IPS DF 6.9 (cell line): ENCODE data around the gene SHMT2.

Experiments used
- DNase-seq: peaks from one replicate; pipeline ENCODE4 v3.0.0-alpha.2; 2013; ENCODE audit warnings: low read depth, low spot score
- H3K27ac ChIP-seq: one replicate; pipeline ENCODE4 v1.5.1; 2013; ENCODE audit warnings: low read length, control low read depth
- H3K27me3 ChIP-seq: 2 replicates; pipeline ENCODE4 v1.6.1; 2013; ENCODE audit warnings: mild to moderate bottlenecking, low read length; ENCODE audit not compliant: control insufficient read depth, insufficient read depth
- H3K36me3 ChIP-seq: 2 replicates; pipeline ENCODE4 v1.6.1; 2013; ENCODE audit warnings: low read length; ENCODE audit not compliant: control insufficient read depth, insufficient read depth
- H3K4me1 ChIP-seq: 2 replicates; pipeline ENCODE4 v1.6.1; 2013; ENCODE audit warnings: low read length; ENCODE audit not compliant: control insufficient read depth, insufficient read depth
- H3K4me3 ChIP-seq: 2 replicates; pipeline ENCODE4 v1.5.1; 2013; ENCODE audit warnings: mild to moderate bottlenecking, low read length
- H3K9me3 ChIP-seq: 2 replicates; pipeline ENCODE4 v1.6.1; 2013; ENCODE audit warnings: low read length, inconsistent platforms; ENCODE audit not compliant: control insufficient read depth, insufficient read depth
- WGBS: extraction: QIAGEN DNeasy Blood & Tissue Kit; methylation state at CpG from one replicate; pipeline ENCODE4 v1.1.7; 2013; ENCODE audit warnings: mixed read lengths, missing lambda C conversion rate; ENCODE audit not compliant: insufficient read length, insufficient coverage; 5-methylcytosine and 5-hydroxymethylcytosine counted together

SHMT2 gene

DNA sequence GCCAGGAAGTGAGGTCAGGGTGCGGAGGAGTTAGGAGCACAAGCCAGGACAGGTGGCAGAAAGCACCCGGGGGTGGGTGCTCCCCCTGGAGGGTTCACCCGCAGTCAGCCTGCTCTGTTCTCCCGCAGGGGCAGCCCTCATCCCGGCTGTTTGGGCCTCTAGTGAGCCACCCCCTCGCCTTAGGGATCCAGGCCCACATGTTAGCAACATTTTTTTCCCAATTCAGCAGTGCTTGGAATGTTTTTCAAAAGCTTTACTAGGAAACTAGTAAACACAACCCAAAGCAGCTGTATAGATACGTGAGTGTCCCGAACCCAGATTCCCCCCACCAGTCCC lies 41.5 kb upstream of the SHMT2 start:
- H3K27me3 ChIP-seq, result no peaks in the 10 kb centered on the region
- no peak overlapping the region for H3K4me3 ChIP-seq
- H3K27ac ChIP-seq, result no peak overlapping the region
- H3K36me3 ChIP-seq, result peaks cover 81% of the 10 kb centered on the region
- H3K9me3 ChIP-seq, result no peaks in the 10 kb centered on the region
- no peak for DNase-seq
- WGBS, result no CpG with 5 or more reads among the region's 8 CpGs
- no peaks in the 10 kb centered on the region for H3K4me1 ChIP-seq

DNA sequence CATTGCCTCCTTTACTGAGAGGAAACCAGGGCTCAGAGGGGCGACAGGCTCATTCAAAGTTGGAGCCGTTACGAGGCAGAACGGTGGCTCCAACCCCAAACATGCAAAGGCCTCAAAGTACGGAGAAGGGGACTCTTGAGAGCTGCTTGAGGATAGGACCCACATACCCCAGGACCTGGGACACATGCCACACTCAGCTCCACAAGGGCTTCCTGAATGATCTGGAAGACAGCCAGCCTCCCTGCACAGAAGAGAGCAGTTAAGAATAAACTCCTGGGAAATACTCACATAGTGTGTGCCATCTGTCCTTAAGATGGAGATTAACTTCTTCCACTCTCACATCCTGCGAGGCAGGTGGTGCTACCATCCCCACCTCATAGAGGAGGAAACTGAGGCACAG lies 39.5 kb upstream of the SHMT2 start:
- Histone ChIP-seq H3K27ac (no peak overlapping the region), H3K4me1 (no peaks in the 10 kb centered on the region), H3K36me3 (peaks cover 82% of the 10 kb centered on the region), H3K4me3 (no peak overlapping the region), H3K27me3 (no peaks in the 10 kb centered on the region), H3K9me3 (no peaks in the 10 kb centered on the region)
- WGBS, result no CpG with 5 or more reads among the region's 6 CpGs
- DNase-seq, result no peak

- no CpG with 5 or more reads among the region's 23 CpGs for WGBS
- Histone ChIP-seq H3K27me3 (no peaks in the 10 kb centered on the region), H3K36me3 (peaks cover 82% of the 10 kb centered on the region), H3K27ac (no peak overlapping the region), H3K4me3 (no peak overlapping the region), H3K9me3 (no peaks in the 10 kb centered on the region), H3K4me1 (no peaks in the 10 kb centered on the region)
- no peak for DNase-seq
Measured at GRCh38 chr12:57190821-57191220, 38.7 kb upstream of the SHMT2 start.

- WGBS, result 100% methylated on average over 3 of the region's 11 CpGs
- DNase-seq, result no peak
- Histone ChIP-seq H3K4me3 (no peak overlapping the region), H3K9me3 (no peaks in the 10 kb centered on the region), H3K27ac (no peak overlapping the region), H3K27me3 (no peaks in the 10 kb centered on the region), H3K4me1 (no peaks in the 10 kb centered on the region), H3K36me3 (peaks cover 81% of the 10 kb centered on the region)
Measured at GRCh38 chr12:57191410-57191809, 38.1 kb upstream of the SHMT2 start.

DNA sequence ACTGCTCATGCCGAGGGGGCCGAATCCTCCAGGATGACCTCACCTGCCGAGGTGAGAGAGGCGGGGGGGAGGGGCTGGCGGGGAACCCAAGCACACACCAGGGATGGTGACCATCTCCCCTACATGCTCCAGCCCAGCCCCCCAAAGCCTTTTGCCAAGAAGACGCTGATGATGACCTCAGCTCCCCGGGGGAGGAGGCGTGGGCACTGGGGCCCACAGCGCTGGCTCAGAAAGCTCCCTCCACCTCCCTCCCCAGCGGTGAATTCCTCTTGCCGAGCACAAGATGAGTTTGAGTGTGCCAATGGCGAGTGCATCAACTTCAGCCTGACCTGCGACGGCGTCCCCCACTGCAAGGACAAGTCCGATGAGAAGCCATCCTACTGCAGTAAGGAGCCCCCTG lies 36.6 kb upstream of the SHMT2 start:
- Histone ChIP-seq H3K27me3 (no peaks in the 10 kb centered on the region), H3K36me3 (peaks cover 84% of the 10 kb centered on the region)
- no CpG with 5 or more reads among the region's 16 CpGs for WGBS

DNA sequence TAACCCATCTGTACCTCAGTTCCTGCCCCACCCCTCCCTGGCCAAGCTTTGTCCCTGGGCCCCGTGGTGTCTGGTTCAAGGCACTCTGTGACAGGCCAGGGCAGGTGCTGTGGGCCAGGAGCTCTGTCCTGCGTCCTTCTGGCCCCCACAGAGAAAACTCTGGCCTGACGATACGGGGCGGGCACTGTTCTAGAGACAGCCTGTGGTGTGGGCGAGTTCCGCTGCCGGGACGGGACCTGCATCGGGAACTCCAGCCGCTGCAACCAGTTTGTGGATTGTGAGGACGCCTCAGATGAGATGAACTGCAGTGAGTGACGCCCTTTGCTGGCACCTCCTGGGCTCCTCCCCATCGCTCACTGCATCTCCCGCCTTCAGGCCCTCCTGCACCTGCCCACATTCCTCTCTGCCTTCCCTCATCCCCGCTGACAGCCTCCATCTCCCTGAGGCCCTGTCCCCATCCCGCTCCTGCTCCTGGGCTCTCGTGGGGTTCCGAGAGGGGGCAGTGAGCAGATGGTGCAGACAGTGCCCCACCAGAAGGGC lies 35.7 kb upstream of the SHMT2 start:
- no peak for DNase-seq
- Histone ChIP-seq H3K36me3 (peaks cover 88% of the 10 kb centered on the region), H3K4me3 (no peak overlapping the region), H3K4me1 (no peaks in the 10 kb centered on the region), H3K9me3 (no peaks in the 10 kb centered on the region), H3K27ac (no peak overlapping the region), H3K27me3 (no peaks in the 10 kb centered on the region)
- no CpG with 5 or more reads among the region's 19 CpGs for WGBS

More for the DNA sequence above, 36.6 kb upstream of the SHMT2 start:
- Histone ChIP-seq H3K9me3 (no peaks in the 10 kb centered on the region), H3K4me3 (no peak overlapping the region), H3K4me1 (no peaks in the 10 kb centered on the region), H3K27ac (no peak overlapping the region)
- no peak for DNase-seq

DNA sequence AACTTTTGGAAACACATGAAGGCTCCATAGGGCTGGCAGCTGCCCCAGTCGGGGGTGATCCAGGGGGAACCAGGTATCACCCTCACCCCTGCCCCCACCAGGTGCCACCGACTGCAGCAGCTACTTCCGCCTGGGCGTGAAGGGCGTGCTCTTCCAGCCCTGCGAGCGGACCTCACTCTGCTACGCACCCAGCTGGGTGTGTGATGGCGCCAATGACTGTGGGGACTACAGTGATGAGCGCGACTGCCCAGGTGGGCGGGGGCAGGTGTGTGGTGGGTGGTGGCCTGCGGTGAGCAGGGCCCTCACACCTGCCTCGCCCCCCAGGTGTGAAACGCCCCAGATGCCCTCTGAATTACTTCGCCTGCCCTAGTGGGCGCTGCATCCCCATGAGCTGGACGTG lies 35.3 kb upstream of the SHMT2 start:
- no peaks in the 10 kb centered on the region for H3K9me3 ChIP-seq
- DNase-seq, result no peak
- no peak overlapping the region for H3K27ac ChIP-seq
- H3K4me3 ChIP-seq, result no peak overlapping the region
- H3K36me3 ChIP-seq, result peaks cover 88% of the 10 kb centered on the region
- no peaks in the 10 kb centered on the region for H3K4me1 ChIP-seq
- WGBS, result no CpG with 5 or more reads among the region's 18 CpGs
- no peaks in the 10 kb centered on the region for H3K27me3 ChIP-seq

GRCh38 chr12:57195186-57195585 lies 34.3 kb upstream of the SHMT2 start:
- Histone ChIP-seq H3K27ac (no peak overlapping the region), H3K36me3 (peaks cover 94% of the 10 kb centered on the region), H3K4me3 (no peak overlapping the region), H3K9me3 (no peaks in the 10 kb centered on the region), H3K4me1 (no peaks in the 10 kb centered on the region), H3K27me3 (no peaks in the 10 kb centered on the region)
- no CpG with 5 or more reads among the region's 19 CpGs for WGBS
- no peak for DNase-seq

DNA sequence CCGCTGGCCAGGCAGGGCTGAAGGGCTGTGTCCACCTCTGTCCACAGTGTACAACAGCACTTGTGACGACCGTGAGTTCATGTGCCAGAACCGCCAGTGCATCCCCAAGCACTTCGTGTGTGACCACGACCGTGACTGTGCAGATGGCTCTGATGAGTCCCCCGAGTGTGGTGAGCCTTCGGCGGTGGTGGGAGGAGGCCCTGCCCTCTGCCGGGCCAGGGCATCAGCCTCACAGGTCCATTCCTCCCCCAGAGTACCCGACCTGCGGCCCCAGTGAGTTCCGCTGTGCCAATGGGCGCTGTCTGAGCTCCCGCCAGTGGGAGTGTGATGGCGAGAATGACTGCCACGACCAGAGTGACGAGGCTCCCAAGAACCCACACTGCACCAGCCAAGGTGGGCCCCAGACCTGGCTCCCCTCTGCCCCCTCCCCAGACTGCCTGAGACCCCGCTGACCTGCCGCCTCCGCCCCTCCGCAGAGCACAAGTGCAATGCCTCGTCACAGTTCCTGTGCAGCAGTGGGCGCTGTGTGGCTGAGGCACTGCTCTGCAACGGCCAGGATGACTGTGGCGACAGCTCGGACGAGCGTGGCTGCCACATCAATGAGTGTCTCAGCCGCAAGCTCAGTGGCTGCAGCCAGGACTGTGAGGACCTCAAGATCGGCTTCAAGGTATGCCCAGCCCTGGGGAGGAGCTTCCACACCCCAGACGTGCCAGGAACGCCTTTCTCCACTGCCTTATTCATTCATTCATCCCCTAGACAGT lies 33.7 kb upstream of the SHMT2 start:
- H3K27ac ChIP-seq, result no peak overlapping the region
- no CpG with 5 or more reads among the region's 34 CpGs for WGBS
- H3K4me3 ChIP-seq, result no peak overlapping the region
- H3K36me3 ChIP-seq, result peaks cover 91% of the 10 kb centered on the region
- no peaks in the 10 kb centered on the region for H3K27me3 ChIP-seq
- no peak for DNase-seq
- no peaks in the 10 kb centered on the region for H3K4me1 ChIP-seq
- no peaks in the 10 kb centered on the region for H3K9me3 ChIP-seq

DNA sequence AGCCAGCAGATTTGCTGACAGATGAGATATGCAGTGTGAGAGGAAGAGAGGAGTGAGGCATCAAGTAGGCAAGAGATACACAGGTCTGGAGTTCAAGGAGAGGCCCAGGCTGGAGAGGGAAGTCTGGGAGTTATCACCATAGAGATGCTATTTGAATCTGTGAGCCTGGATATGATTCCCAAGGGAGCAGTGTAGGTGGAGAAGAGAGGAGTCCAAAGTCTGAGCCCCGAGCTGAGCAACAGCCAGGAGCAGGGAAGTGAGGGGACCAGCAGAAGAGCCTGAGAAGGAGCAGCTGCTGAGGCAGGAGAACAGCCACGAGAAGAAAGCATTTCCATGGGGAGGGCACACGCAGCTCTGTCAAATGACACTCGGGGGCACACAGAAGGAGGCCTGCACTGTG lies 33.1 kb upstream of the SHMT2 start:
- Histone ChIP-seq H3K4me3 (no peak overlapping the region), H3K4me1 (no peaks in the 10 kb centered on the region), H3K27me3 (no peaks in the 10 kb centered on the region), H3K9me3 (no peaks in the 10 kb centered on the region), H3K36me3 (peaks cover 91% of the 10 kb centered on the region), H3K27ac (no peak overlapping the region)
- WGBS, result no CpG with 5 or more reads among the region's 4 CpGs
- no peak for DNase-seq

DNA sequence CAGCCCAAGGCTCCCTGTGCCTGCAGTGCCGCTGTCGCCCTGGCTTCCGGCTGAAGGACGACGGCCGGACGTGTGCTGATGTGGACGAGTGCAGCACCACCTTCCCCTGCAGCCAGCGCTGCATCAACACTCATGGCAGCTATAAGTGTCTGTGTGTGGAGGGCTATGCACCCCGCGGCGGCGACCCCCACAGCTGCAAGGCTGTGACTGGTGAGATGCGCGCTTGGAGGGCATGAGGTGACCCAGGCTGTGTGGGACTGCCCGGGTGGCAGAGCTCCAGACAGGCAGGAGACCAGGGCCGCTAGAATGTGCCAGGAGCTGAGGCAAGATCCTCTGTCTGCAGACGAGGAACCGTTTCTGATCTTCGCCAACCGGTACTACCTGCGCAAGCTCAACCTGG lies 32.6 kb upstream of the SHMT2 start:
- no peaks in the 10 kb centered on the region for H3K4me1 ChIP-seq
- H3K9me3 ChIP-seq, result no peaks in the 10 kb centered on the region
- H3K4me3 ChIP-seq, result no peak overlapping the region
- H3K27me3 ChIP-seq, result no peaks in the 10 kb centered on the region
- DNase-seq, result no peak
- peaks cover 91% of the 10 kb centered on the region for H3K36me3 ChIP-seq
- no CpG with 5 or more reads among the region's 22 CpGs for WGBS
- H3K27ac ChIP-seq, result no peak overlapping the region
